Sigmoid colon (tissue), 3 donors: ENCODE results near the gene DHPS.

Experiments
- POLR2A ChIP-seq, 2 donors: fragments of 450-650 bp; IDR thresholded peaks; one replicate each; pipeline ENCODE4 v1.6.1; 2016; ENCODE audit warnings: antibody characterized with exemption in 2 of 2, mild to moderate bottlenecking in 2 of 2, moderate library complexity in 2 of 2
- TF ChIP-seq, protein P1 (sequence below), 4 experiments: fragments of 450-650 bp in 3 of 4; fragments of 200-600 bp in 1 of 4; IDR thresholded peaks; one replicate each; pipeline ENCODE4 v1.5.1; 2016 to 2019; ENCODE audit warnings: antibody characterized with exemption in 4 of 4, mild to moderate bottlenecking in 3 of 4, moderate library complexity in 2 of 4

DNA sequence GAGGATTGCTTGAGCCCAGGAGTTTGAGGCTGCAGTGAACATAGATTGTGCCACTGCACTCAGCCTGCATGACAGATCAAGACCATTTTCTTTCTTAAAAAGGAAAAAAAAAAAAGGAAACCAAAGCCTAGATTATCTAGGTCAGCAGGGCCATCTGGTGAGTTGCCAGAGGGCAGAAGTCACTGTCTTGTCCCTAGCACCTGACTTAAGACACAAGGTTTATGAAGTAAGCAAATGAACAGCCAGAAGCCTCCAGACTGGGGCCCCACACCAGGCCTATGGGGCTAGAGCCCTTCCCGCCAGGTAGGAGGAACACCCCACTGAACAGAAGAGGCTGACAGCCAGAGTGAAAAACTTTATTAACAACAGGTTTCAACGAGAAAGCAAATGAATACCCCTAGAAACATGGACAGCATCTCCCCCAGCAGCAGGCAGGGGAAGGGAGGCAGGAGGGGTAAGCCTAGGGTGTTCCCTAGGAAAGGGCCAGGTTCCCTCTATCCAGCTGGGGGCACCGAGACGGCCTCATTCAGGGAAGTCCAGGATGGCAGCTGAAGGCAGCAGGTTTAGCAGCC lies 13.9 kb downstream of the DHPS start:
- TF ChIP-seq, protein P1, sequence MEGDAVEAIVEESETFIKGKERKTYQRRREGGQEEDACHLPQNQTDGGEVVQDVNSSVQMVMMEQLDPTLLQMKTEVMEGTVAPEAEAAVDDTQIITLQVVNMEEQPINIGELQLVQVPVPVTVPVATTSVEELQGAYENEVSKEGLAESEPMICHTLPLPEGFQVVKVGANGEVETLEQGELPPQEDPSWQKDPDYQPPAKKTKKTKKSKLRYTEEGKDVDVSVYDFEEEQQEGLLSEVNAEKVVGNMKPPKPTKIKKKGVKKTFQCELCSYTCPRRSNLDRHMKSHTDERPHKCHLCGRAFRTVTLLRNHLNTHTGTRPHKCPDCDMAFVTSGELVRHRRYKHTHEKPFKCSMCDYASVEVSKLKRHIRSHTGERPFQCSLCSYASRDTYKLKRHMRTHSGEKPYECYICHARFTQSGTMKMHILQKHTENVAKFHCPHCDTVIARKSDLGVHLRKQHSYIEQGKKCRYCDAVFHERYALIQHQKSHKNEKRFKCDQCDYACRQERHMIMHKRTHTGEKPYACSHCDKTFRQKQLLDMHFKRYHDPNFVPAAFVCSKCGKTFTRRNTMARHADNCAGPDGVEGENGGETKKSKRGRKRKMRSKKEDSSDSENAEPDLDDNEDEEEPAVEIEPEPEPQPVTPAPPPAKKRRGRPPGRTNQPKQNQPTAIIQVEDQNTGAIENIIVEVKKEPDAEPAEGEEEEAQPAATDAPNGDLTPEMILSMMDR (IDR thresholded peaks at IDR 0.05) = no peak
- no peak for TF ChIP-seq POLR2A (IDR thresholded peaks at IDR 0.05)
